GM20000 (cell line): ENCODE data around the gene ABCB11.

Experiments
- DNase-seq: peaks from one replicate; pipeline ENCODE4 v3.0.0; 2012; ENCODE audit warnings: low spot score
- CTCF ChIP-seq: IDR thresholded peaks from 2 replicates; pipeline ENCODE4 v1.5.1; 2012; ENCODE audit warnings: mild to moderate bottlenecking, control low read depth; ENCODE audit errors: extremely low read depth, missing control alignments

ABCB11 gene

GRCh38 chr2:168929031-168929430, 102.1 kb downstream of the ABCB11 start:
- DNase-seq: no peak
- TF ChIP-seq CTCF: no peak

- DNase-seq: no peak
- no peak for TF ChIP-seq CTCF
Measured at GRCh38 chr2:168928113-168928831, 102.9 kb downstream of the ABCB11 start.

- DNase-seq: no peak
- no peak for TF ChIP-seq CTCF
Measured at GRCh38 chr2:168926621-168927386, 104.3 kb downstream of the ABCB11 start.

- peak; percentile 27 for TF ChIP-seq CTCF
- peak; percentile 37 for DNase-seq
Measured at GRCh38 chr2:168920504-168921157, 110.5 kb downstream of the ABCB11 start.

GRCh38 chr2:168916331-168916675, 114.8 kb downstream of the ABCB11 start:
- no peak for DNase-seq
- TF ChIP-seq CTCF: no peak

- DNase-seq: no peak
- no peak for TF ChIP-seq CTCF
Measured at GRCh38 chr2:168915441-168916330, 115.4 kb downstream of the ABCB11 start.

- DNase-seq: no peak
- no peak for TF ChIP-seq CTCF
Measured at GRCh38 chr2:168913495-168913894, 117.6 kb downstream of the ABCB11 start.
